Astrocyte of the cerebellum (primary cell): Measurements from ENCODE around the gene NAA80.
A peak's percentile ranks its signal among the peaks of the same experiment; 100 is the strongest.

Experiments
- DNase-seq: peaks from one replicate; pipeline ENCODE4 v3.0.0-alpha.2; 2011; ENCODE audit warnings: low read depth
- H3K4me3 ChIP-seq: 2 replicates; pipeline ENCODE4 v1.5.1; 2011; ENCODE audit warnings: mild to moderate bottlenecking, low read depth, low read length, moderate library complexity
- in situ Hi-C: cut with HindIII; loops from 2 replicates; pipeline ENCODE4 v1.10.0; 2017; ENCODE audit warnings: low sequenced_read_pairs
- TF ChIP-seq, protein P1 (sequence below): IDR thresholded peaks from 2 replicates; pipeline ENCODE4 v1.5.1; 2012; ENCODE audit warnings: low read length, low read depth, moderate library complexity, mild to moderate bottlenecking; ENCODE audit errors: missing control alignments

The NAA80 gene

GRCh38 chr3:50261505-50261904, 37.7 kb downstream of the NAA80 start:
- no peak overlapping the region for H3K4me3 ChIP-seq
- TF ChIP-seq, protein P1, sequence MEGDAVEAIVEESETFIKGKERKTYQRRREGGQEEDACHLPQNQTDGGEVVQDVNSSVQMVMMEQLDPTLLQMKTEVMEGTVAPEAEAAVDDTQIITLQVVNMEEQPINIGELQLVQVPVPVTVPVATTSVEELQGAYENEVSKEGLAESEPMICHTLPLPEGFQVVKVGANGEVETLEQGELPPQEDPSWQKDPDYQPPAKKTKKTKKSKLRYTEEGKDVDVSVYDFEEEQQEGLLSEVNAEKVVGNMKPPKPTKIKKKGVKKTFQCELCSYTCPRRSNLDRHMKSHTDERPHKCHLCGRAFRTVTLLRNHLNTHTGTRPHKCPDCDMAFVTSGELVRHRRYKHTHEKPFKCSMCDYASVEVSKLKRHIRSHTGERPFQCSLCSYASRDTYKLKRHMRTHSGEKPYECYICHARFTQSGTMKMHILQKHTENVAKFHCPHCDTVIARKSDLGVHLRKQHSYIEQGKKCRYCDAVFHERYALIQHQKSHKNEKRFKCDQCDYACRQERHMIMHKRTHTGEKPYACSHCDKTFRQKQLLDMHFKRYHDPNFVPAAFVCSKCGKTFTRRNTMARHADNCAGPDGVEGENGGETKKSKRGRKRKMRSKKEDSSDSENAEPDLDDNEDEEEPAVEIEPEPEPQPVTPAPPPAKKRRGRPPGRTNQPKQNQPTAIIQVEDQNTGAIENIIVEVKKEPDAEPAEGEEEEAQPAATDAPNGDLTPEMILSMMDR = no peak
- no peak for DNase-seq
- in situ Hi-C loops = no loop called here

GRCh38 chr3:50260942-50261441, 38.2 kb downstream of the NAA80 start:
- DNase-seq = no peak
- in situ Hi-C loops = no loop called here
- peak overlapping the region; percentile 33 for H3K4me3 ChIP-seq
- TF ChIP-seq, protein P1 = no peak

GRCh38 chr3:50260027-50260941, 38.9 kb downstream of the NAA80 start:
- in situ Hi-C loops = no loop called here
- peak overlapping the region; percentile 33 for H3K4me3 ChIP-seq
- peak; percentile 68 for DNase-seq
- TF ChIP-seq, protein P1 = peak; percentile 89

- no peak overlapping the region for H3K4me3 ChIP-seq
- no peak for DNase-seq
- in situ Hi-C loops = no loop called here
- TF ChIP-seq, protein P1 = no peak
These were observed 39.7 kb downstream of the NAA80 start for GRCh38 chr3:50259432-50260026.

DNA sequence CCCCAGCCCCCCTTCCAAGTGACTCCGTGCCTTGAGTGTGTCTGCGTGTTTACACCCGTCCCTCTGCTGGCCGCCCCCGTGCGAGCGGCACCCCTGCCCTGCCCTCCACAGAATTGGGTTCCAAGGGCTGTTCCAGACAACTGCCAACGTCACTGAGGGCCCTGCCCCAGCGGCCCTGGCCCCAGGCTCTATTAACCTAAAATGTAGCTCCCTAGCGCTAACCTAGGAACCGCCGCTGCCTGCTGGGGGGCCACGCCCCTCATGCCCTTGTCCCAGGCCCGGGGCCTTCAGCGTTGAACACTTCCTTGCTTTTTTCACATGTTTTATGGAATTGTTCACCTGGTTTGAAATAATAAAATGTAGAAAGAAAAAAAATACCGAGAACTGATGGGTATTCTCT, 40.2 kb downstream of the NAA80 start:
- no peak for DNase-seq
- TF ChIP-seq, protein P1 = peak; percentile 3
- H3K4me3 ChIP-seq = no peak overlapping the region
- in situ Hi-C loops = no loop called here

GRCh38 chr3:50258029-50258680, 41.0 kb downstream of the NAA80 start:
- DNase-seq = no peak
- no peak overlapping the region for H3K4me3 ChIP-seq
- TF ChIP-seq, protein P1 = no peak
- in situ Hi-C loops = no loop called here
